HG02588 (cell line): ENCODE measurements around the gene LRCH4.

ENCODE experiments used
- ATAC-seq: cut with Tn5 transposase; IDR thresholded peaks from one replicate; pipeline ENCODE4 v1.9.1; 2021; ENCODE audit warnings: mild to moderate bottlenecking, moderate library complexity; ENCODE audit not compliant: unreplicated experiment

Gene LRCH4

DNA sequence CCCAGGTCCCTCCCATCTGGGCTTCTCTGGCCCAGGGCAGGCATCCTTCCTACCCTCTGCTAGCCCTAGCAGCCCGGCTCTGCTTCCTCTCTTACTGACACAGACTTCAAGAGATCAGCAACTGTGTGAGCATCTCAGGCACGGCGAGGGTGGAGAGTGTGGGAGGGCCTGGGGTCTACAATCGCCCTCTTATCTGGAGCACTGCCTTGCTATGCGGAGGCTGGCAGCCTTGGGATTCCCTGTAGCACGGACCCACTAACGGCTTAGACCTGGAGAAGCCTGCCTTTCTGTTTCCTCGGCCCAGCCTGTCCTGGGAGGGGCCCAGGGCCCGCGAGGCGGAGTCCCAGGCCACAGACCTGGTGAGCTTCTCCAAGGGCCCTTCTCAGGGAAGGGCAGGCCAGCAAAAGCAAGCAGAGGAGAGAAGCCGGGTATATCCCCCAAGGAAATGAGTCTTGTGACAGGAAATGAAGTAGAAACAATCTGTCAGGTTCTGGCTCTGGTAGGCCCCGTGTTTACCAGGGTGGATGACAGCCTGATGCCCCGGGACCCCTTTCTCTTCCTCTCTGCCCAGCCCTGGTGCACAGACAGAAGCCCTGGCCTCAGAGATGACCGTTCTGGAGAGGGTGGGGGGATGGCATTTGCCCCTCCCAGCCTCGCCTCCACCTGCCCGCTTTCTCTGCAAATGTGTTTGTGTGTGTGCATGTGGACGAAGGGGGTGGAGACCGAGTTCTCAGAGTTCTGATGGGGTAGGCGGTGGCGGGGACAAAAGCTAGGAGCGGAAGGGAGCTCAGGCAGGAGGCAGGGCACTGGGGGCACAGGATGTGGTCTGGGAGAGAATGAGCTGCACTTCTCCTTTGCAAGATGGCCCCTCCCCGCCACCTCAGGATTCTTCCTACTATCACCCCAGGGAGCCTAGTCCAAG lies 2.5 kb downstream of the LRCH4 start:
- no peak for ATAC-seq

DNA sequence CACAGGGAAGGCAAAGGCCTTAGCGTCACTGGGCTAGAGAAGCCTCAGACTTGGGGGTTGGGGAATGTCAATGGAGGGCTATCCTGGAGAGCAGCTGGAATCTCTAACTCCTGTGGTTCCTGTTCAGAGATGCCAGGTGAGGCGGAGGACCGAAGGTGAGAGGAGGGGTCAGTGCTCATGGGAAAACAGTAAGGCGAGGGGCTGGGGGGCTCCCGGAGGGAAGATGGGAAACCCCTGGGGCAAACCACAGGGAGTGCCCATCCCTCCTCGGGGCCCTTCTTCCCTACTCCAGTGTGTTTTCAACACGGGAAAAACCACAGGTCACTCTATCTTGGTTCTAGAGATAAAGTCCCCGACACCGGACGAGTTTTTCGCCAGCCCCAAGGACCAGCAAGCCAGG lies 3.3 kb downstream of the LRCH4 start:
- no peak for ATAC-seq

DNA sequence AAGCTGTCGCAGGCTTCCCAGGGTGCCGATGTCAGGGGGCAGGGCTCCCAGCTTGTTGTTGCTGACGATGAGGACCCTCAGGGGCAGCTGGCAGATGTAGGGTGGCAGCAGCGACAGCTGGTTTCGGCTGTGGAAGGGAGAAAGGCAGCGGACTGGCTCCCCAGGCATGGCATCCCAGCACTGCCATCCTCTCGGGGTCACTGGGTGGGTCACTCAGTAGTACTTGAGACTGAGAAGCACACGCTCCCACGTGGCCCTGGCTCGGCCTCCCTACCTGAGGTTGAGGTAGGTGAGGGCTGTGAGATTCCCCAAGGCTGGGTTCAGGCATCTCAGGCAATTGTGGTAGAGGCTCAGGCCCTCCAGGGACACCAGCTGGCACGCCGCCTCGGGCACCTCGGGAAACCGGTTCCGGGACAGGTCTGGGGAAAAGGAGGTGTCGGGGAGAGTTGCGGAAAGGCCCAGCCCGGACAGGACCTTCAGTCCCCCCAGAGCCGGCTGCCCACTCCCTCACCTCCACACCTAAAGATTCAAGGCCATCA lies 3.8 kb downstream of the LRCH4 start:
- ATAC-seq: no peak

DNA sequence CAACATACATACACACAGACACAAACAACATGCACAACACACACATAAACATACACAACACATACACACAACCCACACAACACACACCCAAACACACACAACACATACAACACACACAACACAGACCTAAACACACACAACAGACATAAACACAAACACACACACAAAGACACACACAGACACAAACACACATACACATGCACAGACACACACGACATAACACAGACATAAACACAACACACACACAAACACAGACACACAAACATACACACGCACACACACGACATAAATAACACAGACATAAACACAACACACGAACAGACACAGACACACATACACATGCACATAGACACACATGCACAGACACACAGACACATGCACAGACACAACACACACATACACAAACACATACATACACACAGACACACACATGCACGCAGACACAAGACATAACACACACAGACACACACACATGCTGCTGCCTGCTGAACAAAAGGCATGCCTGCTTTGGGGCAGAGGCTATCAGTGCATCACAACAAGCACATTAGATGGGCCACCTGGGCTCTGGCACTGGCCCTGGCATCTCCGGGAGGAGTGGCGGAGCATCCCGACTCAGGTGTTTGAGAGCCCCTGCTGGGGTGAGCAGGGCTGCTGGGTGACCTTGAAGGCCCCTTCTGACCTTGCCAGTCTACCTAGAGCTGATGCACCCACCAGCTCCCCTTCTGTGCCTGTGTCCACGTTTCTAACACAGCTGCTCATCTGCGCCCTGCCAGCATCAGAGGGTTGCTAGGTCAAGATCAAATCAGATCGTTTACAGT lies 5.3 kb downstream of the LRCH4 start:
- ATAC-seq: no peak

DNA sequence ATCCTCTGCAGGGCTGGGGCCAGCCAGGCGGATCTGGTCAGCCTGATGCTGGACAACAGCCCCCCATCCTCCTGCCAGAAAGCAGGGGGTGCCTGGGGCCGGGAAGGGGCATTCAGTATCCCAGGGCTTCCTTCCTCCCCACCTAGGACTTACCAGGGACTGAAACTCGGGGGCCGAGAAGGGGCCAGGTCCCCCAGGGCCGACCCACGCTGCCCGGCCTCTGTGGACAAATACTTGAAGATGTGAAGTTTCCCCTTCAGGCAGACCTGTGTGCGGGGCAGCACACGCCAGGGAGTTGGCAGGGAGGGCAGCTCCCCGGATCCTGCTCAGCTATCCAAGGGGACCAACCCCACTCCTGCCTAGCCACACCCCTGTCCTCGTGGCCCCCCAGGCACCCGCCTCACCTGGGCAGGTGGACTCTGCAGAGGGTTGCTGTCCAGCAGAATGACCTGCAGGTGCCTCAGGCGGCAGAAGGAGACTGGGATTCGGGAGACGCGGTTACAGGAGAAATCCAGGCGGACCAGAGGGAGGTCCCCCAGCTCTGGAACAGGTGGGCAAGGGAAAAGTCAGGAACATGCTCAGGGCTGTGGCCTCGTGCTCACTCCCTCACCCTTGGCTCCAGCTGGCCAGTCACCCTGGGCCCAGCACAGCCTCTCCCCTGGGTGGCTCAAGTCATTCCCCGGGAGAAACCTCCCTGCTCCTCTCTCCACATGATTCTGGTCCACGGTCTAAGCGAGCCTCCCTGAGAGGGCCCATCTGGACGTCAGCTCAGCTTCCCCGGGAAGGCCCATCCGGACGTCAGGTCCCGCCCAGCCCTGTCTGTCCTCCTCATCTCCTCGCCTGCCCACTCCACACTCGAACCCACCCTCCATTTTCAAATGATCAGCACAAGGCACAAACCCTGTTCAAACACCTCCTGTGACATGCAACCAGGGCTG lies 7.4 kb downstream of the LRCH4 start:
- ATAC-seq: no peak

DNA sequence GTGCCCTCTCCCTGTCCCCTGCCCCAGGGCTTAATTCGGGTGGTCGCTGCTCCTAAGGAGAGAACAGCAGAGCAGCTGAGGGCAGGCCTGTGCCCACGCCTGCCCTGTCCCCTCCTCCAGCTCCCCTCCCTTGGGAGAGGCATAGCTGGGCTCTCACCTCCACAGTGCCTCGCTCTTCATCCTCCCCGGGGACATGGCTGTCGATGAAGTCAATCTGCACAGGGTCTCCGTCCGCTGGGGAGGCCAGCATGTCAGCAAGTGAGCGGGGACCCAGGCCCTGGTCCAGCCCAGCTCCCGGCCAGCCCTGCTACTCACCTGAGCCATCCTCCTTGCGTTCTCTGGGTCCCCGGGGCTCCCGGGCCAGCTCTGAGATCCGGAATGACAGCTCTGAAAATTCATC lies 8.4 kb downstream of the LRCH4 start:
- ATAC-seq: no peak

DNA sequence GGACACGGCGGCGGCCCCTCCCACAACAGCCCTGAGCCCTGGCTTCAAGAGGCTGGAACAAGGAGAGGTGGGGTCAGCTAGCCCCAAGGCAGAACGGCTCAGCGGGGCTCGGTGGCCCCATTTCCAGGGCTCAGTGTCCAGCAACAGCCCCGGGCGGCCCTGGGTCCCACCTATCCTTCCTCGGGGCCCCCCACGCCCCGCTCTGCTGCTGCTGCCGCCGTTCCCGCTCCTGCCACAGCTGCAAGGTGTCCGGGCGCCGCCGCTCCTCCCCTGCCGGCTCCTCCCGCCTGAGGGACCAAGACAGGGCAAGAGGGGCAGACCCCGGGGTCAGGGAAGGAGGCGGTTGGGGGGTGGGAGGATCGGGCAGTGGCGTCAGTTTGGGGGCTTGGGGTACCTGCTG lies 8.8 kb downstream of the LRCH4 start:
- ATAC-seq: no peak

DNA sequence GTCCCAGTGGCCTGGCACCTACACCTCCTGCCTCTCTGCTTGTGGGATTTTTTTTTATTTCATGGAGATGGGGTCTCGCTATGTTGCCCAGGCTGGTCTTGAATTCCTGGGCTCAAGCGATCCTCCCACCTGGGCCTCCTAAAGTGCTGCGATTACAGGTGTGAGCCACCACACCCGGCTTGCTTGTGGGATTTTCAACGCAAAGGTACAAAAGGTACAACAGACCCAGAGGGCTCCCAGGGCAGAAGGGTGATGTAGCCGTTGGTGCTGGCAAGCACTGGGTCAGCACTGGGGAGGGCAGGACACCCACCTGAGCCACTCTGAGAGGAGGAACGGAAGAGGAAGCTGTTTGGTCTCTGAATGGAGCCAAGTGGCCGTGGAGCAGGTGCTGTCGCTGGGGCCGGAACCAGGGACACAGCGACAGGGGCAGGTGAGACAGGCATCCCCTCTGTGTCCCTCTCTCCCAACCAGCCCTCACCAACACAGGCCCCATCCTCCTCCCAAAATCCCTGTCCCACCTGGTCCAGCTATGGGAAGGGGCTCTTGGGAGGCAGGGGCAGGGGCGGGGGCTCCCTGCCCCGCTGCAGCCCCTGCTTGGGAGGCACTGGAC lies 9.4 kb downstream of the LRCH4 start:
- ATAC-seq: no peak

DNA sequence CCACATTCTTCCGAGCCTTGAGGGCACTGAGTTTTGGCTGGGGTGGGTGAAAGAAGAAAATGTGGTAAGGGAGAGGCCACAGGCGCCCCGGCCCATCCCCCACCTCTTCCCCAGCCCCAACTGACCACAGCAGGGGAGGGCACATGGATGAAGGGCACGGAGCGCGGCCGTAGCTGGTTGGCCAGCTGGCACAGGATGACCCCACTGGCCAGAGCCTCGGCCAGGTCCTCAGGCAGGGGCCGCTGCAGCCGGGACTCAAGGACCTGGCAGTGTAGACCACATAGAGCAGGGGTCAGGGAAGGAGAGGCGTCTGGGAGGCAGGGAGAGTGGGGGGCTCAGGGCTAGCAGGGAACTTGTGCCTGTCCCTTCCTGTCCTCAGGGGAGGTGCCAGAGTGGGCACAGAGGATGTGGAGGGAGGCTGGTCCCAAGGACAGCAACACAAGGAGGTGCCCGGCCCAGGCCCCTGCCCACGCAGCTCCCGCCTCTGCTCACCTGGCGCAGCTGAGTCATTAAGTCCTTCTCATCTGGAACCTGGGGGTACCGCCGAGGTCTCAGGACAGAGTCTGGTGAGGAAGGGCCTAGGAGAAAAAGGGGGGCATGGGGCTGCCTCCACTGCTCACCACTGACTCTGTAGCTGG lies 10.1 kb downstream of the LRCH4 start:
- ATAC-seq: no peak

DNA sequence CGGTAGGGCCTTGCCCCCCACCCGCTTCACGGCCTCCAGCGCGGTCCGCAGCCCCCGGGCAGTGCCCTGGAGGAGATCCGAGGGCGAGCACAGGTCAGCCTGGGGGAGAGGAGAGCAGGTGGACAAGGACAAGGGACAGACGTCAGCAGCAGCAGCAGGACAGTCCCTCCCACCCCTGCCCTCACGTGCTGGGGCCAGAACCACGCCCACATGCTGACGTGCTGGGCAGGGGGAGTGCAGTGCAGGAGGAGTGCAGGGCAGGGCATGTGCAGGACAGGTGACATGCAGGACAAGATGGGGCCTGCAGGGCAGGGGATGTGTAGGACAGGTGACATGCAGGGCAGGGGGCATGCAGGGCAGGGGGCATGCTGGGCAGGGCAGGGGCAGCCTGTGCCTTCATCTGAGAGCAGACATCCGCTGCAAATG lies 10.7 kb downstream of the LRCH4 start:
- ATAC-seq: no peak

DNA sequence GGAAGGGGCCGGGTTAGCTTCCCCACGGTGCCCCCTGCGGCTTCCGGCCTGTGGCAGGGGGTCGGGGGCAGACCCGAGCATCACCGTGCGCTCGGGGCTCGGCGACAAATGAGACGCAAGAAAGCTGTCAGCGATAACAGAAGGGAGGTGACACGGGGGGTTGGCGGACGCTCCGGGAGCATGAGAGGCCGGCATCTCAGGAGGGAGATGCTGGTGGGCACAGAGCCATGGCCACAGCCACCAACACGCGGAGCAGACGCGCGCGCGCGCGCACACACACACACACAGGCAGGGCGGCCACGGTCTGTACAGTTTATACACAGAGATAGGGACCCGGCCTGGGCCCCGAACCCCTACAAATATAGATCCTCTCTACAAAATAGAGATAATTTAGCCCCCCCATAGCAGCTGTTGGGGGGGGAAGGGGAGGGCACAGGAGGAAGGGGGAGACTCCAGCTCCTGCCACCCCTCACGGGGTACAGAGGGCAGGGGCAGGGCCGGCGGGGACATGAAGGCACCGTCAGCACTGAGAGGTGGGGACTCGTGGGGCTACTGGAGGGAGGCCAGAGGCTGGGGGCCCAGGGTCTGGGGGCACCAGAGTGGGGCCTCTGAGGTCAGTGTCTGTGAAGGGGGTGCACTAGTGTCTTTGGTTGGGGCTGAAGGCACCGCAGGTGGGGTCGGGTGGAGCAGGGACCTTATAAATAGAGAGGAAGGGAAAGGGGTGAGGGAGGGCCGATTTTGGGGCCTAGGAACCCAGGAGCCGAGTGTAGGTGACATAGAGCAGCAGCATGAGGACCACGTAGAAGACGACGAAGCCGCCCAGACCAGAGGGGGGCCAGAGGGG lies 11.3 kb downstream of the LRCH4 start:
- no peak for ATAC-seq

DNA sequence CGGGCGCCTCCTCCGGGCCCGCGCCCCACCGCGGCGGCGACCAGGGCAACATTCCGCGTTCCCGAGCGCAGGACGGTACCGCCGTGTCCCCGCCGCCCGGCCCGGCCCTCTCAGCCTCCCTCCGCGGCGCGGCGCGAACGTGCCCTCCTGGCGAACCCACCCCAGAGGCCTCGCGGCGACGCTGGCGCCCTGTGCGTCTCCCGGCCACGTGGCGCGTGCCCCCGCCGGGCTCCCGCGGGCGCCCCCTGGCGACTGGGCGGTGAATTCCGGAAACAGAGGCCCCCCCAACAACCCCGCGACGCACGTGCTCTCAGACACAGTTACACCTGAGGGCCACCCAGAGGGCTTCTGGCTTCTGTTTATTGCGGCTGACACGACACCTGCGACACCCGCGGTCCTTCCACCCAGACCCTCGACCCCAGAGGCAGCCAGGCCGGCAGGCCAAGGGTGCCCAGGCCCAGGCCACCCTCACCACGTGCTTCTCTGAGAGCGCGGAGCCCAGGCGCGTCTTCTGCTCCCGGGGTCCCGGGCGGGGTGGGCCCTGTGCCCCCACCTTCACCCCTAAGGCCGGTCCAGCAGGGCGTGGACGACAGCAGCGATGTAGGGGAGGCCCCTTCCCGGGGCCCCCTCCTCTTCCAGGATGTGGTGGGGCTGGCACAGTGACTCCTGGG lies 12.1 kb downstream of the LRCH4 start, which contains the start of gene SAP25:
Gene SAP25, minus strand, starts transcription at position 210 of the 671 bp plus-strand sequence. Its CDS starts 158 bp downstream, at position 52.
- ATAC-seq: no peak

DNA sequence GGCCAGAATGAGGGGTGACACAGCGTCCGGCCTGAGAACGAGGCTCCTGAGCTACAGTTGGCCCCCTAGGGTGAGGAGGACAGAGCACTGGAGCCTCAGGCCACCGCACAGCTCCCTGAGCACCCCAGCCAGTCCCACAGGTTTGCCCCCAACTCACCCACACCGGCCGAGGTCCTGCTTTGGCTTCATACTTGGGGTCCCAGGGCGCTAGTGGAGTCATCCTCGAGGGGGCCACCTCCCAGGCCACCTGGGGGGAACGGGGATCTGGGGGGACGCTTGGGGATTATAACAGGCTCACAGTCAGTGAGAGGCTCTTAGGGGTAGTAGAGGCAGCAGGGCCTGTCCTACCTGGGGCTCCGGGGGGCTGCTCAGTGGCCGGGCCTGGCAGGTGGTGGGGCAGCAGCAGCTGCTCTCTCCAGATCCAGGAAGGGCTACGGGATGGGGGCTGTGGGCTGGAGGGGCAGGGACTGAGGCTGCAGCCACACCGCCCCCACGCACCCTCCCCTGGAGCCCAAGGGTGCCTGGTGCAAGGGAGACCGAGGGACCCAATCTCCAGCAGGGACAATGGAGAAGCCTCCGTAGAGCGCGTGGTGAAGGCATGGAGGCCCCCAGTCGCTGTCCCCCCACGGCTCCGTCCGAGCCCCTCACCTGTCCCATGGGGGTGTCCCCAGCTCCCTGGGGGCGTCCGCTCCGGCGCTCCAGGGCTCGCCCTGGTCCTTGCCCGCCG lies 12.8 kb downstream of the LRCH4 start:
- ATAC-seq: no peak

DNA sequence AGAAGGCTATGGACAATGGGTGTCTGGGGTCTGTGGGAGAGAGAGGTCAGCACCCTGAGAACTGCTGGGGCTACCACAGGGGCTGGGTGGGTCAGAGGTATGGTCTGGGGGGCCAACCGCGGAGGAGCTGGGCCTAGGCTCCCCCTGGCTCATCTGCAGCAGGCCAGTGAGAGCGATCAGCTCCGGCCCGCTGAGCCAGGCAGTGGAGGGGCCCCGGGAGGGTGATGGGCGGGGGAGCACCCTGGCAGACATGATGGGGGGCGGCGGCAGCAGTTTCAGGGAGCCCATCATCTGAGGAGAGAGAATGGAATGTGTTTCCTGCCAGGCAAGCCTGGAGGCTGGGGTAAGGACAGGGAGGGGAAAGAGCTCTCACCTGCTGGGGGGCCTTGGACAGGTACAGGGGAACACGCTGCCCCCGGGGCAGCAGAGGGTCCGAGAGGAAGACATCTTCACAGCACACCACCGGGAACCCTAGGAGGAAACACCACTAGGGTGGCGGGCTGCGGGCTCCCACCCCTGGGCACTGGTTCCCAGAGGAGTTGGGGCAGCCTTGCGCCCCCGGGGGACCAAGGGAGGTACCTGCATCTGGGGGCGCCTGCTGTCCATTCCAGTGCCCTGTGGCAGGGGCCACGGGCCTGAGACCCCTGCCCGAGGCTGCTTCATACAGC lies 13.5 kb downstream of the LRCH4 start:
- no peak for ATAC-seq

DNA sequence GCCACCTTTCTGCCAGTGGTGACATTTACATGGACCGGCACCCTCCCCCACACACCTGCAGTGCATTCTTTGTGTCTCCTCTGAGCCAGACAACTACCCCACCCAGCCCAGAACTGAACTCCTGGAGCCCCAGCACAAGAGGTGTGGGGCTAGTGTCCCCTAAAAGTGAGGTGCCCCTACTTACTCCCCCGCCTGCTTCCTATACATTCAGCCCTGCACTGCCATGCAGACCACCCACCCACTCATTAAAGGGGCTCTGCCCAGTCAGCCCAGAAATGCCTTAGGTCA lies 14.2 kb downstream of the LRCH4 start:
- no peak for ATAC-seq

DNA sequence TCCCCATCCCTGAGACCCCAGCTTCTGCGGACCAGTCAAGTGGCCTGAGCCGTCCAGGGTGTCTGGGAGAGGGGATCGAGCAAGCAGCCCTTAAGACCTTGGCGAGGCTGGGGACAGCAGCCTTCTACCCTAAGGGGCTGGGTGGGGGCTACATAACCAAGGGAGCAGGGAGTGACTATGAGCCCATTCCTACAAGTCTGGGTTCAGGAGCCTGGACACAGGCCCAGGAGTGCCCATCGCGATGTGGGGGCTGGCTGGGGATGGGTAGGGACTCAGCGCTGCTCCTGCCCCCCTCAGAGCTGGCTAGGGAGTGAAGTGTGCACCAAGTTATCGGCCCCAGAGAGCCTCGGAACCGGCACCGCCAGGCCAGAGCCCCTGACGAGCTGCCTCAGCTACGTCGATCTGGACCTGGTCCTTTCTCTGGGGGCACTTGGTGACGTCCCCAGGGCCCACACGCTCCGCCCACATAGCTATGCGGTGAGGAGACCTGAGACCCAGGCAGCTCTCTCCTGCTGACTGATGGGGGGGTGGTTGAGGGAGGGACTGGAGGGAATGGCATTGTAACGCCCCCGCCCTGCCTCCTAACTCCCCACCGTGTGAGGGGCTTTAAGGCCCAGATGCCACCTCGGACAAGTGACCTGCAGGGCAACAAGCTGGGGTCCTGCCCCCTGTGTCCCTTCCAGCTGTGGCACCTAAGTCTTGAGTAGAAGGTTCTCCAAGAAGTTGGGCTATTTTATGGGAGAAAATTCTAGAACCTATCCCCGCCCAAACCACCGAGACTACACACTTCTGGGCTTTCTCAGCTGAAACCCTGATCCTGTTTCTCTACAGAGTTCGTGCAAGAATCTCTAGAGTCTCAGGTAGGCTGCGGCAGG lies 14.7 kb downstream of the LRCH4 start:
- no peak for ATAC-seq
